ENCODE measurements around the gene THUMPD1.

DNA sequence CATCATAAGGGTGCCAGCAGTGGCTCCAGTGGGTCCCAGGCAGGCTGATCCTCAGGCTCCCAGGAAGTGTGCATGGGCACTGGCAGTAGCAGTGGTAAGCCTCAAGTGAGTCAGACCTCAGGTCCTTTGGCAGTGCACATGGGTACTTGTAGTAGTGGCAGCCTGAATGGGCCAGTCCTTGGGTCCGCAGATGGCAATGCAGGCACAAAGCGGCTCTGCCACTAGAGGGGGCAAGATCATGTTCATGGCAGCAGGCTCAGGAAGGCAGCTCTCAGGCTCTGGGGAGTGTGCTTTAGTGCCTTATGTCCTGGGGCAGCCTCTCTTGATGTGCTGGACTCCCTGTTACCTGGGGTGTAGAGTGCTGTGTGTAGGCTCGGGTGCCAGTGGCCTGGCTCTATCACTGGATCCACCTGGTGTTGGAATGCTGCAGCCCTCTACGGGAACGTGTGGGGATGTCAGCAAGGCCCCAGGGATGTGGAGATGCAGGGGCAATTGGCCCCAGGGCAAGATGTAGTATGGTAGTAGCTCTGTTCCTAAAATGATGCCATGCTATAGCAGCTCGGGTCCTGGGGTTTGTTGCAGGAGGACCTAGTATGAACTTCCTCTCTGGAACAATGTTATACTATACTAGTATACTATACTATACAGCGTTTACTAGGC, 33.2 kb upstream of the THUMPD1 start:
- TF ChIP-seq POLR2A (IDR thresholded peaks at IDR 0.05), result no peak
- TF ChIP-seq, protein P1, sequence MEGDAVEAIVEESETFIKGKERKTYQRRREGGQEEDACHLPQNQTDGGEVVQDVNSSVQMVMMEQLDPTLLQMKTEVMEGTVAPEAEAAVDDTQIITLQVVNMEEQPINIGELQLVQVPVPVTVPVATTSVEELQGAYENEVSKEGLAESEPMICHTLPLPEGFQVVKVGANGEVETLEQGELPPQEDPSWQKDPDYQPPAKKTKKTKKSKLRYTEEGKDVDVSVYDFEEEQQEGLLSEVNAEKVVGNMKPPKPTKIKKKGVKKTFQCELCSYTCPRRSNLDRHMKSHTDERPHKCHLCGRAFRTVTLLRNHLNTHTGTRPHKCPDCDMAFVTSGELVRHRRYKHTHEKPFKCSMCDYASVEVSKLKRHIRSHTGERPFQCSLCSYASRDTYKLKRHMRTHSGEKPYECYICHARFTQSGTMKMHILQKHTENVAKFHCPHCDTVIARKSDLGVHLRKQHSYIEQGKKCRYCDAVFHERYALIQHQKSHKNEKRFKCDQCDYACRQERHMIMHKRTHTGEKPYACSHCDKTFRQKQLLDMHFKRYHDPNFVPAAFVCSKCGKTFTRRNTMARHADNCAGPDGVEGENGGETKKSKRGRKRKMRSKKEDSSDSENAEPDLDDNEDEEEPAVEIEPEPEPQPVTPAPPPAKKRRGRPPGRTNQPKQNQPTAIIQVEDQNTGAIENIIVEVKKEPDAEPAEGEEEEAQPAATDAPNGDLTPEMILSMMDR (IDR thresholded peaks at IDR 0.05), result peak in 1 of 4 experiments; percentile 29
- no peak for TF ChIP-seq POLR2AphosphoS5 (IDR thresholded peaks at IDR 0.05)
- TF ChIP-seq EP300 (IDR thresholded peaks at IDR 0.05), result no peak
